SKM-1 treated with dmso at 0.1 percent for 144 hours (cell line): ENCODE results near the gene ANKS4B.
A peak's percentile ranks its signal among the peaks of the same experiment; 100 is the strongest.
"Not testable (repeated sequence)": the region's sequence is repeated elsewhere in the genome, so short reads cannot be mapped to it uniquely, and the experiment has no call there.

Experiments used
- DNase-seq: peaks from one replicate; lab custom pipeline; 2025; ENCODE audit not compliant: unreplicated experiment; lab: John Stamatoyannopoulos, UW

The ANKS4B gene

DNA sequence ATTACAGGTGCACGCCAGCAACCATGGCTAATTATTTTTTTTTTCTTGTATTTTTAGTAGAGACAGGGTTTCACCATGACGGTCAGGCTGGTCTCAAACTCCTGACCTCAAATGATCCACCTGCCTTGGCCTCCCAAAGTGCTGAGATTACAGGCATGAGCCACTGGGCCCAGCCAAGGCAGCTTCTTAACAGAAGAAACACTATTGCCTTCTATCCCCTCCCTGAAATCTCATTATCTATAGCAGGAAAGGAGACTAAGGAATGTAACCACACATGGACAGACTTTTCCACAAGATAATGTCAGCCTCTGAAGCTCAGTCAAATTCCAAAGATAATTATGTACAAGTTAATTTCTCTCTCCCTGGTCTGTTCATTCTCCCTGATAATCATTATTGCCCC, 16.4 kb upstream of the ANKS4B start:
- no peak for DNase-seq

DNA sequence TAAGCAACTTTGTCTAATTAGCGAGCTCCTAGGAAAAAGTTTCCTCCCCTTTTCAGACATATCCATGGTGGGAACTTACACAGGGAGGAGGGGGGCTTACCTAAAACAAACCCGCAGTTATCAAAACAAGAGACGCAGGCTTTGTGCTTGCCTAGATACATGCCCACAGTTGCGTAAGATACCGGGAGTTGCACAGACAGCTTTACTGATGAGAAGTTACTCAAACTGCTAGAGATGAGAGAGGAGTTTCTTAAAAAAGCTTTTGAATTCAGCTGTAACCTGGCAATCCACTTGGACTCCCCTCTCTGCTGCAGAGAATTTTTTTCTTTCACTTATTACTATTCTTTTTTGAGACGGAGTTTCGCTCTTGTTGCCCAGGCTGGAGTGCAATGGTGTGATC, 15.3 kb upstream of the ANKS4B start:
- DNase-seq = peak; percentile 32

DNA sequence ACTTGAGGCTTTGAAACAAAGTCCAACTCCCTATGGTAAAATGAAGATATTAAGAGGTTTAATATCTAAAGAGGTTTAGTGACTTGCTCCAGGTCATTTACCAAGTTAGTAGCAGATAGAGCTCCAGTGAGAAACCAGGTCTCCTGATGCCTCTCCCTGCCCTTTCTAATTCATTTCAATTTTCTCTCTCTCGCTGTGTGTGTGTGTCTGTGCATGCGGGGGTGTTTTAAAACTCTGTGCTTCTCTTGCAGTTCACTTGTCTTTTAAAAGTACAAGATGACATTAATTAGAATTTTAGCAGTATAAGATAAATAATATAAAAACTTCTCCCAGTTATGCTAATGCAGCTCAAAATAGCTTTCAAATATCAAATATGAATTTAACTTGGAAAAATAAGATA, 13.9 kb upstream of the ANKS4B start:
- DNase-seq = no peak

DNA sequence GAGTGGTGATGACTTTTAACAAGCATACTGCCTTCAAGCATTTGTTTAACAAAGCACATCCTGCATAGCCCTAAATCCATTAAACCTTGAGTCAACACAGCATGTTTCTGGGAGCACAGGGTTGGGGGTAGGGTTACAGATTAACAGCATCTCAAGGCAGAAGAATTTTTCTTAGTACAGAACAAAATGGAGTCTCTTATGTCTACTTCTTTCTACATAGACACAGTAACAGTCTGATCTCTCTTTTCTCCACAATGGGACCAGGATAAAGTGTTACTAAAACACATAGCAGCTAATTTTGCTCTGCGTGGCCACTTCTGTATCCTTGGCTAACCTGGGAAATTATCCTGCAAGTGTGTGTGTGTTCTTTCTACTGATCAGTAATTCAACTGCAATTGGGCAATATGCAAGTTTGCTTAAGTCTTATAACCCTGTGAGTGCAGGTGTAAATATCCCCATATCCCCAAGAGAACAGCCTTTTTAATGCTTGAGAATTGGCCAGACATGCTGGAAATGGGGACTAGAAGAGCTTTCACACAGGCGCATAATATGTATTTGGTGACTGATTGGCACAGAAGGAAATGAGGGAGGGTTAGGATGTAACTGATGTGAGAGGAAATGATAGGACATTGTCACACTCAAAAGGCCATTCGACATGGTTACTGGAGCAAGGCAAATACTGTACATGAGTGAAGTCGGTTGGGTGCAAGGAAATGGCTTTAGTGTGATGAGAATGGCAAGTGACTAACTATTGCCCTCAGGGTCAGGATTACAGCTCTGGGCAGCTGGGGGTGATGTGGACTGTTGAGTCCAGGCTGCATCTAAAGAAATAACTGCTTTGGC, 10.8 kb upstream of the ANKS4B start:
- DNase-seq = no peak

DNA sequence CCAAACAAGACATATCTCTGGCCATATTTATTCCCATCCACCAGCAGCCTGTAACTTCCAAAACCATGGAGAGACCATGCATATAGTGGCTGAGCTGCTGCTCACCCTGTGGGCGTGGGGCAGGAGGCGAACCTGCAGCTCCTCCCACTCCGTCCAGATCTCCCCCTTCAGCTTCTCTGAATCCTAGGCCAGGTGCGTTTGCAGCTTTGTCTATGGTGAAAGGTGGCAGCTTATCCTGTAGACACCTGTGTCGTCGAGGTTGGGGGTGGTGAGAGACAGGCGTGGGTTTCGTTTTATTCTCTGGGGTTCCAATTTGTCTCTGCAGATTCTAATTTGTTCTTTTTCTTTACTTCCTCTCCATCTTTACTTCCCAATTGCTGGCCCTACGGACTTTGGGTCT, 9.7 kb upstream of the ANKS4B start:
- DNase-seq = no peak

DNA sequence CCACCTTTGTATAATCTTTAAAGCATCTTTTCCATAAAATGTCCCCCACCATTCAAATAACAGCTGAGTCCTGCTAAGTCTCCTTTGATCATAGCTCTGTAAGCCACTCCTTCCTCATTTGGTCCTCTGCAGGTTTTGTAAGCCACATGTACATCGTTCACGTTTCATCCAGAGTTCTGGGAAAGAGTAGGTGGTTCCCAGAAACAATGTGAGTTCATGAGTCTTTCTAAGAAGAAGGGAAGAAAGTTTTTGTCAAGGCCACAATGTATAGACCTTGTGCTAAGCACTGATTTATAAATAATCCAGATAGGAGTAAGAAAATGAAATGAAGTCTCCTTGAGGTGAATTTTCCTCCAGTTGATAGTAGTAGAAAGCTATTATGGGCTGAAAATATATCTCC, 8.7 kb upstream of the ANKS4B start:
- DNase-seq = no peak

DNA sequence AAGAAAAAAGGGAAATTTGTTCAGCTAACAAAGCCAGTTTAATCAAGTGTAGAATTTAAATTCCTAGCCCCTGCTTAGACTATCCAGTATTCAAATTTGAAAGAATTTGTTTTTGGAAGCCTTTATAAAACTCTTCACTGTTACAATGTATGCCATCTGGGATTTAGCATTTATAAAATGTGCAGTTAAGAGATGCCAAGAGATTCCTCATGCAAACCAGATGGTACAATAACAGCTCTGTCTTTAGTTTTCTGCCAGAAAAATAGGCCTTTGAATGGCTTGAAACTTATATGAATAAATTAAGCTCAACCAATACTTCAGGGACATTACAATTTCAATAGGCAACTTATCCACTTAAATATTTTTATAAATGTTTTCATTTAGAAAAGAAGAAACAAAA, 6.8 kb upstream of the ANKS4B start:
- no peak for DNase-seq

DNA sequence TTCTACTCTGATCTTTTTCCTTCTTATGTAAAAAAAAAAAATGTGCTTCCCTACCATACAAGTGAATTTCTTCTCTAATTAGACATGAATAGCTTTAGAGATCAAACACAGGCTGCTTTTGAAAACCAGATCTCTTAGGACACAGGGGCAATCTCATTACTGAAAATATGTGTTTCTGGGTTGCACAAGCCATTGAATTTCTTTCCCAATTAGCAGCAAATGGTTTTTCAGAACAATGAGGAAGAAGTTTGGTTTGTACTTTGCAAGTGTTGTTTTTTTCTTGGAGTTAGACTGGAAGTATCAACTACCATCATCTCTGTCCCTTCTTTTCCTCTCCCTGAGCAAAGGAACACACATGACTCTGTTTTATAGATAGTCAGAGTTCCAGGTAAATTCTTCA, 5.6 kb upstream of the ANKS4B start:
- DNase-seq = peak; percentile 67

DNA sequence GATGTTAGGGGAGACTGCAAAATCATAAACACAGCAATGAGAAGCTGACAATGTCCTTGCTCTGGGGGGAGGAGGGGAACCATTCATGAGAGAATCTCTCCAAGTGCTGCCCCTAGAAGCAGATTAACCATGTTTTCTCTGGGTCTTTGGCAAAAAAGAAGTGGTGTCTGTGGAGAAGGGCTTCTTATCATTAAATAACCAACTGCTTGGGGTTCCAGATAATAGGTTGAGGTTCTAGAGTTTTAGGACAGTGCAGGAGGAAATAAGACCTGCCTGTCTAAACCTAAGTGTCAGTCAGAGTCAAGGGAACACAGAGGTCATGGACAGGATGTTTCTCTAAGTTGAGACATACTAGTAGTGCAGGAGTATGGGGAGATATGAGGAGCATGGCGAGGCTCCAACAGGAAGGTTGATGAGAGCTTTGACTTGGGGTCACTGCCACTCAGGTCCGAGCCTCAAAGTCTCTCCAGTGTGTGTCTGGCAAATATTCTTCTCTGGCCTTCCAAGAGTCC, 5.1 kb upstream of the ANKS4B start:
- DNase-seq = no peak

DNA sequence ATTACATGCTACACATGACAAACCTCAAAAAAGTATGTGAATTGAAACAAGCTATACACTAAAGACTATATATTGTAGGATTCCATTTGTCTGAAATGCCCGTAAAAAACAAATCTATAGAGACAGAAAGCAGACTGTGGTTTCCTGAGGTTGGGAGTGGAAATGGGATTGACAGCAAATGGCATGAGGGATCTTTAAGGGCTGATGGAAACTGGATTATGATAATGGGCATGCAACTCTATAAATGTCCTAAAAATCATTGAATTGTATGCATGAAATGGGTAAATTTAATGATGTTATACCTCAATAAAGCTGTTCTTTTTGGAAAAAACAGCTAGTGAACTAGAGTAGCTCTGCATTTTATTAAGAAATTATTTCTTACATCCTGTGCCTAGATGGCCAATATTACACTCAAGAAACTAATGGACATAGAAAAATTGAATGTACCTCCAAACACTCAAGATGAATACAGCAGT, 416 bp upstream of the ANKS4B start:
- DNase-seq = no peak

DNA sequence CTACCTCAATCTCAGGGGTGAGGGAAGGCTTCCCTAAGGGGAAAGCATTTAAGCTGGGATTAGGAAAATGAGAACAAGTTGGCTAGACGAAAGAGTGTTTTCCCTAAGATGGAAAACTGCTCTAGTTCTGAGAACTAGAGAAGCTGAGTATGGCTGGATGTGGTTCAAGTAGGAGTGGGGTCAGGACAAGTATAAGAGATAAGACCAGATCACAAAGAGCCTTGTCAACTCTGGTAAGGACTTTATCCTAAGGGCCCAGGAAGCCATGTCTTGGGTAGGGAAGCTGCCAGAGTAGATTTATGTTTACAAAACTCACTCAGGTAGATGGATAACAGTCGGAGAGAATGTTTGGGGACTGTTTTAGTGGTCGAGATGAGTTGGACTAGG, 1.7 kb downstream of the ANKS4B start:
- no peak for DNase-seq

DNA sequence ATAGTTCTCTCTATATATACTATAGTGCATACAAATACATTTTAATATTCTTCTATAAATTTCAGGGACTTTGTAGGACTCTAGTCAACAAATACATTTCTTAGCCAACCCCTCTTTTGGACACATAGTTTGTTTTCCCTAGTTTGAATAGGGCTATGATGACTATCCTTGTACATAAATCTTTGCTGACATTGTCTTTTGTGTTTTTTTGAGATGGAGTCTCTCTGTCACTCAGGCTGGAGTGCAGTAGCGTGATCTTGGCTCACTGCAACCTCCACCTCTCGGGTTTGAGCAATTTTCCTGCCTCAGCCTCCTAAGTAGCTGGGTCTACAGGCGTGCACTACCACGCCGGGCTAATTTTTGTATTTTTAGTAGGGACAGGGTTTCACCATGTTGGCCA, 3.3 kb downstream of the ANKS4B start:
- DNase-seq = no peak

DNA sequence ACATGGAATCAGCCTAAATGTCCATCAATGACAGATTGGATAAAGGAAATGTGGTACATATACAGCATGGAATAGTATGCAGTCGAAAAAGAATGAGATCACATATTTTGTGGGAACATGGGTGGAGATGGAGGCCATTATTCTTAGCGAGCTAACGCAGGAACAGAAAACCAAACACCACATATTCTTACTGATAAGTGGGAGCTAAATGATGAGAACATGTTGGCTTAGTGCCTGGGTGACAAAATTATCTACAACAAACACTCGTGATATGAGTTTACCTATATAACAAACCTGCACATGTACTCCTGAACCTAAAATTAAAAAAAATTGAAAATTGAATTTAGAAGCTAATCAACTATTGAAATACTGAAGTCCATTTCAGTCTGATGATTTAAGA, 6.1 kb downstream of the ANKS4B start:
- no peak for DNase-seq

DNA sequence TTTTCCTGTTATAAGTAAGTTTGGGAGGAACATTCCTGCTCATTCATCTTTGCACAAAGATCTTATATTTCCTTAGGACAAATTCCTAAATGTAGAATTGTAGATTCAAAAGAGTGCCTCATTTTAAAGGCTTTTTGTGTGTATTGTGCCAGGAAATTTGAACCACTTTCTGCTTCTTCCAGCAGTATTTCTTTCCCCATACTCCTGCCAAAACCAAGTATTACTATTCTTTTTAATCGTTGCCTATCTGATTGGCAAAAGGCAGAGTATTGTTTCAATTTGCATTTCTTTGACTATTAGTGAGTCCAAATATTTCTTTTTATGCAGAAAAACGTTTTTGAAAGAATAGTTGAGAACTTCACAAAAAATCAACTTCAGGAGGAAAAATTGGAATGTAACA, 9.3 kb downstream of the ANKS4B start:
- DNase-seq = no peak

DNA sequence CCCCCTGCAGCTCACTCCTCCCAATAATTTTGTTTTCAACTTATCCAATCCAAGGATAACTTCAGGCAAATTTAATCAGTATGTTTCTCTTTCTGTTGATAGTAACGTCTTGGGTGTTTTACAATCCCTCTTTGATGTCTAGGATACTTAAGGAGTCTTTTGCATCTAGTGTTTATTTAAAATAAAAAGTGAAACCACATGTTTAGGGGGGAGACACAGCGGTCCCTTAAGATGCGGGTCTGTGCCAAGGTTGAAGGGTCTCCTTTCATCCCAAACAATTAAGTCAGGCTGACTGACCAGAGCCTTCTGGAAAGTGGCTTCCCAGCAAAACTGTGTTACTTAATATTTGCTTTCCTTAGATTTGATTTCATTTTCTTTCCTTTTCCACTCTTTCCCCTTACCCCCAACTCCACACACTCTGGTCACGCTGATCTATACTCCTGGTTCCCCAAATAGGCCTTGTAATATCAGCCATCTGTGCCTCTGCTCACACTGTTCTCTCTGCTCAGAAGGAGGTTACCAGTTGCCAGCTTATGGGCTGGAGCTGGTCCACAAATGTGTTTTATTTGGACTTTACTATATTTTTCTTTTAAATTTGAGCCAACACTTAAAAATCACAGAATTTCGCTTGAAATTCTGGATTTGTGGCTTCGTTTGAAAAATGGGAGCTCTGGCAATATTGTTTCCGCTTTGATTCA, 11.2 kb downstream of the ANKS4B start:
- DNase-seq = no peak

DNA sequence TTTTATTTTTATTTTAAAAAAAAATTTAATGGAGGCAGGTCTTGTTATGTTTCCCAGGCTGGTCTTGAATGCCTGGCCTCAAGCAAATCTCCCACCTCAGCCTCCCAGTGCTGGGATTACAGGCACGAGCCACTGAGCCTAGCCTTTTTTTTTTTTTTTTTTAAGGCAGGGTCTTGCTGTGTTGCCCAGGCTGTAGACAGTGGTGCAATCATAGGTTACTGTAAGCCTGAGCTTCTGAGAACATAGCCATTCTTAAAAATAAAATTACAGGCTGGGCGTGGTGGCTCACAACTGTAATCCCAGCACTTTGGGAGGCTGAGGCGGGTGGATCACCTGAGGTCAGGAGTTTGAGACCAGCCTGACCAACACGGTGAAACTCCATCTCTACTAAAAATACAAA, 14.7 kb downstream of the ANKS4B start:
- not testable (repeated sequence) for DNase-seq

DNA sequence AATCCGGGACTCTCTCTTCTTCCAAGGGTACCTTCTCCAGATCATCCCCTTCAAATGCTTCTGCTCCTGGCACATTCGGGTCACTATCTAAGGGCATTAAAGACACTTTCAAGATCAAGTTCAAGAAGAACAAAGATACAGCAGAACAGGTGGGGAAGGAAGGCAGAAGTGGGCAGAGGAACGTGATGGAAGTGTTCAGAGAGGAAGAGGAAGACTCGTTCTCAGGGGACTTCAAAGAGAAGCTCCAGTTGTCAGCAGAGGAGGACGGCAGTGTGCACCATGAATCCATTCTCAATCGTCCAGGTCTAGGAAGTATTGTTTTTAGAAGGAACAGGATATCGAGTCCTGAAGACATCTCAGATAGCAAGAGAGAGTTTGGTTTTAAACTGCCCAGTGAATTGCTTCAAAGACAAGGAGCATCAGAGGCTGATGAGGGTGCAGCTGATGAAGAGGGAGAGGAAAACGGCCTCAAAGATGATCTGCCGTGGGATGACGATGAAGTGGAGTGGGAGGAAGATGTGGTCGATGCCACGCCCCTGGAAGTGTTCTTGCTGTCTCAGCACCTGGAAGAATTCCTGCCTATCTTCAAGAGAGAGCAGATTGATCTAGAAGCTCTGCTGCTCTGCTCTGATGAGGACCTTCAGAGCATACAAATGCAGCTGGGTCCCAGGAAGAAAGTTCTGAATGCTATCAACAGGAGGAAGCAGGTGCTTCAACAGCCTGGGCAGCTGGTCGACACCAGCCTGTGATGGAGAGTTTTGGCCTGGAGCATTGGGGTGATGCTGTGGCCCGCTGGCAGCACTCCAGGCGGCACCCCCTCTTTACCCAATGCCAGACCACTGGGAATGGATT, 16.8 kb downstream of the ANKS4B start:
- no peak for DNase-seq

DNA sequence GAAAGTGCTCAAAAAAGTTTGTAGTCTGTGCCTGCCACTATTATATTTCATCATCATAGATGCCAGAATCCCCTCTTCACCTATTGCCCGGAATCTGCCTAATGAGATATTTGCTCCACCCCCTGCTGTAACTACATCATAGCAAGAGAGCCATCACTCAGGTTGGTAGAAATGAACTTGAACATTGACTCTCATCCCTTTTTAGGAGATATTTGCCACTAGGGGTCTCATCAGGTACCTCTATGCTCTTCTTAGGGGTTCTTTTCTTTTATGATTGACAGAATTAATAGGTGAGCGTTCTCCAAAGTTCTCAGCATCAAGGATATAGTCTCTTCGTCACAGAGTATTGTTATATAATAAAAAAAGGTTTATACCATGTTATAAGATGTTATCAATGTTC, 20.0 kb downstream of the ANKS4B start:
- no peak for DNase-seq

DNA sequence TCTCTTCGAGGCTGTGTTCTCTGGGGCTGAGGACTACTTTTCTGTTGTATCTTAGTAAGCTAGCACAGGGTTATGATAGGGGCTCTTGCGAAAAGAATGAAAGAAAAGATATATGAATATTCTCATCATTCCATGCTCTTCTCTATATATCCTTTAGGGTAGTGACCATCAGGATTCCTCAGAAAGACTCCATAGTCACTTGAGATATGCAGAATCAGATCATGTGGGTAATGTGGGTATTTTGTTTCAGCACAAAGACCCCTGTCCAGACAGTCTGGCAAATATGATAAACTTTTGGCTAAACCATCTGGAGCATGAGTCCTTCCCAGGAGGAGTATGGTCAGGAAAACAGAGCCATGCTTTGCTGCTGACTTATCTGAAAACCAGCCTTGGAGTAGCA, 23.1 kb downstream of the ANKS4B start:
- DNase-seq = no peak

DNA sequence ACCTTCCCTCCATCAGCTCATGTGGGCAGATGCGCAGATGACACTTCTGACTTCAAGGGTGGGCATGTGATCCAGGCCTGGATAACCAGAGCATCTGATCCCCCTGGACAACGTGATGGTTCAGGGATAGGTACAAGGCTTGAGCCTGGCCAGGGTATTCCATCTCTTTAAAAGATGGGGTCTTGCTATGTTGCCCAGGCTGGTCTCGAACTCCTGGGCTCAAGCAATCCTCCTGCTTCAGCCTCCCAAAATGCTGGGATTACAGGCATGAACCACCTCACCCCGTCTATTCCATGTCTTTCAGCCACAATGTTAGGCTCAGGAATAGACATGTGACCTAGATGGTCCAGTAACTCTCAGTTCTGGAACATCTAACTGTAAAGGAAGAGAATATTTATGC, 23.8 kb downstream of the ANKS4B start:
- DNase-seq = no peak
